ENCODE data around the gene TMEM218.

GRCh38 chr11:125108469-125108868 is 3.0 kb downstream of the TMEM218 start:
- TF ChIP-seq CTCF (IDR thresholded peaks at IDR 0.05 in 2 of 3, conservative IDR thresholded peaks at IDR 0.05 in 1 of 3; ENCODE audit: control insufficient read depth in 2 of 3, extremely low read depth in 1 of 3, insufficient read depth in 1 of 3, low read depth in 3 of 3, low read length in 3 of 3) (no peak), ZNF687 (IDR thresholded peaks at IDR 0.05) (no peak), SPI1 (IDR thresholded peaks at IDR 0.05; ENCODE audit: borderline replicate concordance, insufficient read depth, low read depth, low read length) (no peak), BCLAF1 (IDR thresholded peaks at IDR 0.05) (no peak), POLR2A (IDR thresholded peaks at IDR 0.05; ENCODE audit: low read depth, low read length) (no peak), ESRRA (IDR thresholded peaks at IDR 0.05; ENCODE audit: low read length) (no peak), DPF2 (IDR thresholded peaks at IDR 0.05) (no peak), POLR2AphosphoS5 (IDR thresholded peaks at IDR 0.05; ENCODE audit: low read length) (no peak), RFX5 (IDR thresholded peaks at IDR 0.05; ENCODE audit: low read depth, low read length) (no peak), ZNF274 (IDR thresholded peaks at IDR 0.05; ENCODE audit: insufficient read depth, insufficient read length) (no peak), REST (IDR thresholded peaks at IDR 0.05; ENCODE audit: low read depth, low read length) (no peak), BRCA1 (IDR thresholded peaks at IDR 0.05; ENCODE audit: low read depth, low read length) (no peak), USF1 (IDR thresholded peaks at IDR 0.05; ENCODE audit: borderline replicate concordance, extremely low read length, insufficient read depth, low read depth, low read length) (no peak)
- TF ChIP-seq, protein P1, sequence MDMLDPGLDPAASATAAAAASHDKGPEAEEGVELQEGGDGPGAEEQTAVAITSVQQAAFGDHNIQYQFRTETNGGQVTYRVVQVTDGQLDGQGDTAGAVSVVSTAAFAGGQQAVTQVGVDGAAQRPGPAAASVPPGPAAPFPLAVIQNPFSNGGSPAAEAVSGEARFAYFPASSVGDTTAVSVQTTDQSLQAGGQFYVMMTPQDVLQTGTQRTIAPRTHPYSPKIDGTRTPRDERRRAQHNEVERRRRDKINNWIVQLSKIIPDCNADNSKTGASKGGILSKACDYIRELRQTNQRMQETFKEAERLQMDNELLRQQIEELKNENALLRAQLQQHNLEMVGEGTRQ (IDR thresholded peaks at IDR 0.05; ENCODE audit: borderline replicate concordance, low read depth, low read length), result no peak
